Renal cortex interstitium (tissue), 11 donors: Measurements from ENCODE around the gene PPIL6. TPM values are rescaled to one million over a fixed set of nuclear protein-coding genes. Genes with fewer than 3 reads are reported as not detected.
A peak's percentile ranks its signal among the peaks of the same experiment; 100 is the strongest.

Source experiments
- DNase-seq, 11 donors: peaks; one replicate each; pipeline ENCODE4 v3.0.0-alpha.2; 2013; ENCODE audit warnings: low read depth in 9 of 11, low spot score in 4 of 11; ENCODE audit errors: extremely low read depth in 1 of 11
- polyA plus RNA-seq, 3 donors: library from polyadenylated mRNA; unstranded; fragments of 120-200 nt; gene quantifications; one replicate each; pipeline ENCODE4 v1.2.1, GENCODE V29; 2013; ENCODE audit not compliant: insufficient read length in 3 of 3

PPIL6 gene
- polyA plus RNA-seq, 3 donors: 16.7 to 19.1 (median 17.1) TPM

GRCh38 chr6:109358204-109358603, 82.2 kb downstream of the PPIL6 start:
- no peak for DNase-seq

- no peak for DNase-seq
Observed at GRCh38 chr6:109356237-109356636, 84.2 kb downstream of the PPIL6 start.

GRCh38 chr6:109351231-109352130, 88.9 kb downstream of the PPIL6 start:
- DNase-seq: no peak

GRCh38 chr6:109349419-109349987, 90.9 kb downstream of the PPIL6 start:
- peak in 4 of 11 donors; percentile 7 to 23 (median 16) for DNase-seq

- no peak for DNase-seq
Observed at GRCh38 chr6:109348226-109348625, 92.2 kb downstream of the PPIL6 start.

- DNase-seq: no peak
Observed at GRCh38 chr6:109347779-109348178, 92.6 kb downstream of the PPIL6 start.

- no peak for DNase-seq
Observed at GRCh38 chr6:109345986-109346385, 94.4 kb downstream of the PPIL6 start.

- DNase-seq: peak in 3 of 11 donors; percentile 15 to 39 (median 30)
Observed at GRCh38 chr6:109344226-109344625, 96.2 kb downstream of the PPIL6 start.

GRCh38 chr6:109343518-109343917, 96.9 kb downstream of the PPIL6 start:
- DNase-seq: no peak

- no peak for DNase-seq
Observed at GRCh38 chr6:109342911-109343310, 97.5 kb downstream of the PPIL6 start.

- no peak for DNase-seq
Observed at GRCh38 chr6:109342506-109342905, 97.9 kb downstream of the PPIL6 start.

GRCh38 chr6:109340811-109341210, 99.6 kb downstream of the PPIL6 start:
- DNase-seq: no peak

Other genes starting within 250 kb of the PPIL6 start
- gene CD164, start 58.2 kb downstream of the PPIL6 start, polyA plus RNA-seq: 100 to 1,000 TPM; 436 to 553 (median 542) TPM
- 10 to 100 TPM; 11.7 to 14.8 (median 14.4) TPM for gene SMPD2, start 96 bp upstream of the PPIL6 start, polyA plus RNA-seq
- gene MICAL1, start 15.1 kb upstream of the PPIL6 start, polyA plus RNA-seq: 10 to 100 TPM; 23.2 to 32.8 (median 29.2) TPM
- gene ZBTB24, start 42.6 kb upstream of the PPIL6 start, polyA plus RNA-seq: 10 to 100 TPM; 13.2 to 16.1 (median 15.1) TPM